ENCODE data around the gene CDC37.
"Not testable (repeated sequence)": the region's sequence is repeated elsewhere in the genome, so short reads cannot be mapped to it uniquely, and the experiment has no call there.

DNA sequence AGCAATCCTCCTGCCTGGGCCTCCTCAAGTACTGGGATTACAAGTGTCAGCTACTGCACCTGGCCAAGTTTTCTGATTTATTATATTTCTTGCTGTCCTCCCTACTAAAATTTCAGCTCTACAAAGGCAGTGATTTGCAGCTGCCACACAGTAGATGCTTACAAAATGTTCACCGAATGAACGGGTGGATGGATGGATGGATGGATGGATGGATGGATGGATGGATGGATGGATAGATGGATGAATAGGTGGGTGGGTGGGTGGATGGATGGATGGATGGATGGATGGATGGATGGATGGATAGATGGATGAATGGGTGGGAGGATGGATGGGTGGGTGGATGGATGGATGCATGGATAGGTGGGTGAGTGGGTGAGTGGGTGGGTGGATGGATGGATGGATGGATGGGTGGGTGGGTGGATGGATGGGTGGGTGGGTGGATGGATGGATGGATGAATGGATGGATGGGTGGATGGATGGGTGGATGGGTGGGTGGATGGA lies 26.2 kb downstream of the CDC37 start:
- TF ChIP-seq ARNTL (CRISPR knock-in tag; IDR thresholded peaks at IDR 0.05; ENCODE audit: borderline replicate concordance, low read depth); SNAI2 (CRISPR knock-in tag; IDR thresholded peaks at IDR 0.05); ZFP30 (CRISPR knock-in tag; IDR thresholded peaks at IDR 0.05); ISL1 (CRISPR knock-in tag; IDR thresholded peaks at IDR 0.05); BACH2 (CRISPR knock-in tag; IDR thresholded peaks at IDR 0.05; ENCODE audit: borderline replicate concordance); TCF4 (CRISPR knock-in tag; IDR thresholded peaks at IDR 0.05; ENCODE audit: borderline replicate concordance); ZNF8 (CRISPR knock-in tag; IDR thresholded peaks at IDR 0.05); ZFP3 (CRISPR knock-in tag; IDR thresholded peaks at IDR 0.05); OSR1 (CRISPR knock-in tag; IDR thresholded peaks at IDR 0.05): not testable (repeated sequence)
- TF ChIP-seq, protein P1, sequence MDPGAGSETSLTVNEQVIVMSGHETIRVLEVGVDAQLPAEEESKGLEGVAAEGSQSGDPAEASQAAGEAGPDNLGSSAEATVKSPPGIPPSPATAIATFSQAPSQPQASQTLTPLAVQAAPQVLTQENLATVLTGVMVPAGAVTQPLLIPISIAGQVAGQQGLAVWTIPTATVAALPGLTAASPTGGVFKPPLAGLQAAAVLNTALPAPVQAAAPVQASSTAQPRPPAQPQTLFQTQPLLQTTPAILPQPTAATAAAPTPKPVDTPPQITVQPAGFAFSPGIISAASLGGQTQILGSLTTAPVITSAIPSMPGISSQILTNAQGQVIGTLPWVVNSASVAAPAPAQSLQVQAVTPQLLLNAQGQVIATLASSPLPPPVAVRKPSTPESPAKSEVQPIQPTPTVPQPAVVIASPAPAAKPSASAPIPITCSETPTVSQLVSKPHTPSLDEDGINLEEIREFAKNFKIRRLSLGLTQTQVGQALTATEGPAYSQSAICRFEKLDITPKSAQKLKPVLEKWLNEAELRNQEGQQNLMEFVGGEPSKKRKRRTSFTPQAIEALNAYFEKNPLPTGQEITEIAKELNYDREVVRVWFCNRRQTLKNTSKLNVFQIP (CRISPR knock-in tag; IDR thresholded peaks at IDR 0.05; ENCODE audit: borderline replicate concordance, low read depth) = not testable (repeated sequence)
- TF ChIP-seq, protein P2, sequence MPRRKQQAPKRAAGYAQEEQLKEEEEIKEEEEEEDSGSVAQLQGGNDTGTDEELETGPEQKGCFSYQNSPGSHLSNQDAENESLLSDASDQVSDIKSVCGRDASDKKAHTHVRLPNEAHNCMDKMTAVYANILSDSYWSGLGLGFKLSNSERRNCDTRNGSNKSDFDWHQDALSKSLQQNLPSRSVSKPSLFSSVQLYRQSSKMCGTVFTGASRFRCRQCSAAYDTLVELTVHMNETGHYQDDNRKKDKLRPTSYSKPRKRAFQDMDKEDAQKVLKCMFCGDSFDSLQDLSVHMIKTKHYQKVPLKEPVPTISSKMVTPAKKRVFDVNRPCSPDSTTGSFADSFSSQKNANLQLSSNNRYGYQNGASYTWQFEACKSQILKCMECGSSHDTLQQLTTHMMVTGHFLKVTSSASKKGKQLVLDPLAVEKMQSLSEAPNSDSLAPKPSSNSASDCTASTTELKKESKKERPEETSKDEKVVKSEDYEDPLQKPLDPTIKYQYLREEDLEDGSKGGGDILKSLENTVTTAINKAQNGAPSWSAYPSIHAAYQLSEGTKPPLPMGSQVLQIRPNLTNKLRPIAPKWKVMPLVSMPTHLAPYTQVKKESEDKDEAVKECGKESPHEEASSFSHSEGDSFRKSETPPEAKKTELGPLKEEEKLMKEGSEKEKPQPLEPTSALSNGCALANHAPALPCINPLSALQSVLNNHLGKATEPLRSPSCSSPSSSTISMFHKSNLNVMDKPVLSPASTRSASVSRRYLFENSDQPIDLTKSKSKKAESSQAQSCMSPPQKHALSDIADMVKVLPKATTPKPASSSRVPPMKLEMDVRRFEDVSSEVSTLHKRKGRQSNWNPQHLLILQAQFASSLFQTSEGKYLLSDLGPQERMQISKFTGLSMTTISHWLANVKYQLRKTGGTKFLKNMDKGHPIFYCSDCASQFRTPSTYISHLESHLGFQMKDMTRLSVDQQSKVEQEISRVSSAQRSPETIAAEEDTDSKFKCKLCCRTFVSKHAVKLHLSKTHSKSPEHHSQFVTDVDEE (CRISPR knock-in tag; IDR thresholded peaks at IDR 0.05) = not testable (repeated sequence)
- TF ChIP-seq, protein P3, sequence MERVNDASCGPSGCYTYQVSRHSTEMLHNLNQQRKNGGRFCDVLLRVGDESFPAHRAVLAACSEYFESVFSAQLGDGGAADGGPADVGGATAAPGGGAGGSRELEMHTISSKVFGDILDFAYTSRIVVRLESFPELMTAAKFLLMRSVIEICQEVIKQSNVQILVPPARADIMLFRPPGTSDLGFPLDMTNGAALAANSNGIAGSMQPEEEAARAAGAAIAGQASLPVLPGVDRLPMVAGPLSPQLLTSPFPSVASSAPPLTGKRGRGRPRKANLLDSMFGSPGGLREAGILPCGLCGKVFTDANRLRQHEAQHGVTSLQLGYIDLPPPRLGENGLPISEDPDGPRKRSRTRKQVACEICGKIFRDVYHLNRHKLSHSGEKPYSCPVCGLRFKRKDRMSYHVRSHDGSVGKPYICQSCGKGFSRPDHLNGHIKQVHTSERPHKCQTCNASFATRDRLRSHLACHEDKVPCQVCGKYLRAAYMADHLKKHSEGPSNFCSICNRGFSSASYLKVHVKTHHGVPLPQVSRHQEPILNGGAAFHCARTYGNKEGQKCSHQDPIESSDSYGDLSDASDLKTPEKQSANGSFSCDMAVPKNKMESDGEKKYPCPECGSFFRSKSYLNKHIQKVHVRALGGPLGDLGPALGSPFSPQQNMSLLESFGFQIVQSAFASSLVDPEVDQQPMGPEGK (CRISPR knock-in tag; IDR thresholded peaks at IDR 0.05; ENCODE audit: borderline replicate concordance) = not testable (repeated sequence)
- TF ChIP-seq, protein P4, sequence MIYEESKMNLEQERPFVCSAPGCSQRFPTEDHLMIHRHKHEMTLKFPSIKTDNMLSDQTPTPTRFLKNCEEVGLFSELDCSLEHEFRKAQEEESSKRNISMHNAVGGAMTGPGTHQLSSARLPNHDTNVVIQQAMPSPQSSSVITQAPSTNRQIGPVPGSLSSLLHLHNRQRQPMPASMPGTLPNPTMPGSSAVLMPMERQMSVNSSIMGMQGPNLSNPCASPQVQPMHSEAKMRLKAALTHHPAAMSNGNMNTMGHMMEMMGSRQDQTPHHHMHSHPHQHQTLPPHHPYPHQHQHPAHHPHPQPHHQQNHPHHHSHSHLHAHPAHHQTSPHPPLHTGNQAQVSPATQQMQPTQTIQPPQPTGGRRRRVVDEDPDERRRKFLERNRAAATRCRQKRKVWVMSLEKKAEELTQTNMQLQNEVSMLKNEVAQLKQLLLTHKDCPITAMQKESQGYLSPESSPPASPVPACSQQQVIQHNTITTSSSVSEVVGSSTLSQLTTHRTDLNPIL (CRISPR knock-in tag; IDR thresholded peaks at IDR 0.05; ENCODE audit: low read depth) = not testable (repeated sequence)
- TF ChIP-seq, protein P5, sequence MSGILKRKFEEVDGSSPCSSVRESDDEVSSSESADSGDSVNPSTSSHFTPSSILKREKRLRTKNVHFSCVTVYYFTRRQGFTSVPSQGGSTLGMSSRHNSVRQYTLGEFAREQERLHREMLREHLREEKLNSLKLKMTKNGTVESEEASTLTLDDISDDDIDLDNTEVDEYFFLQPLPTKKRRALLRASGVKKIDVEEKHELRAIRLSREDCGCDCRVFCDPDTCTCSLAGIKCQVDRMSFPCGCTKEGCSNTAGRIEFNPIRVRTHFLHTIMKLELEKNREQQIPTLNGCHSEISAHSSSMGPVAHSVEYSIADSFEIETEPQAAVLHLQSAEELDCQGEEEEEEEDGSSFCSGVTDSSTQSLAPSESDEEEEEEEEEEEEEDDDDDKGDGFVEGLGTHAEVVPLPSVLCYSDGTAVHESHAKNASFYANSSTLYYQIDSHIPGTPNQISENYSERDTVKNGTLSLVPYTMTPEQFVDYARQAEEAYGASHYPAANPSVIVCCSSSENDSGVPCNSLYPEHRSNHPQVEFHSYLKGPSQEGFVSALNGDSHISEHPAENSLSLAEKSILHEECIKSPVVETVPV (CRISPR knock-in tag; IDR thresholded peaks at IDR 0.05) = not testable (repeated sequence)
